HUES48 (cell line): Measurements from ENCODE around the gene KCNIP4.

Experiments used
- H3K27ac ChIP-seq: one replicate; pipeline ENCODE4 v1.7.0; 2013; ENCODE audit warnings: low read depth, low read length, inconsistent platforms
- H3K27me3 ChIP-seq: 2 replicates; pipeline ENCODE4 v1.6.1; 2013; ENCODE audit warnings: mild to moderate bottlenecking, low read length; ENCODE audit not compliant: control insufficient read depth, insufficient read depth
- H3K36me3 ChIP-seq: 2 replicates; pipeline ENCODE4 v1.6.1; 2013; ENCODE audit warnings: low read length; ENCODE audit not compliant: control insufficient read depth, insufficient read depth
- H3K4me1 ChIP-seq: 2 replicates; pipeline ENCODE4 v1.6.1; 2013; ENCODE audit warnings: mild to moderate bottlenecking, low read length; ENCODE audit not compliant: control insufficient read depth, insufficient read depth
- H3K4me3 ChIP-seq: 2 replicates; pipeline ENCODE4 v1.5.1; 2013; ENCODE audit warnings: mild to moderate bottlenecking, low read depth, low read length
- H3K9ac ChIP-seq: 2 replicates; pipeline ENCODE4 v1.6.1; 2013; ENCODE audit warnings: mild to moderate bottlenecking, low read depth, low read length, moderate library complexity
- H3K9me3 ChIP-seq: 2 replicates; pipeline ENCODE4 v1.6.1; 2013; ENCODE audit warnings: low read length; ENCODE audit not compliant: control insufficient read depth, insufficient read depth

KCNIP4 gene

DNA sequence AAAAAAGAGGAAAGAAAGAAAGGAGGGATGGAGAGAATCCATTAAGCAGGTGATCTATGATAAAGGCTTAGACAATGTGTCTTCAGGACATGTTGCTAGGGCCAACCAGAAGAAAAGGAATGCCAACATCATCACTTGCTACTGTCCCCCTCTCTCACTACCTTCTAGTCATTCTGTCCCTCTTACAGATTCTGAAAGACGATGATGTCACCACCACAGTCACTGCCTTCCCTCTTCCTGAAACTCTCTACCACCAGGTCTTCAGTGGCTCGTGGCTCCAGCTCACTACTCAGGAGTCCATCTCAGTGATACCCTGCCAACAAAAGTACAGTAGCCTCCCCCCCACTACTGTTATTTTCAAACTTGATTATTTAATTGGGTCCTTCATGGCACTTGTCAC is 64.0 kb downstream of the KCNIP4 start:
- Histone ChIP-seq H3K27me3 (no peaks in the 10 kb centered on the region), H3K9me3 (no peaks in the 10 kb centered on the region), H3K36me3 (no peaks in the 10 kb centered on the region), H3K4me1 (no peaks in the 10 kb centered on the region), H3K27ac (no peak overlapping the region), H3K4me3 (no peak overlapping the region), H3K9ac (no peak overlapping the region)

DNA sequence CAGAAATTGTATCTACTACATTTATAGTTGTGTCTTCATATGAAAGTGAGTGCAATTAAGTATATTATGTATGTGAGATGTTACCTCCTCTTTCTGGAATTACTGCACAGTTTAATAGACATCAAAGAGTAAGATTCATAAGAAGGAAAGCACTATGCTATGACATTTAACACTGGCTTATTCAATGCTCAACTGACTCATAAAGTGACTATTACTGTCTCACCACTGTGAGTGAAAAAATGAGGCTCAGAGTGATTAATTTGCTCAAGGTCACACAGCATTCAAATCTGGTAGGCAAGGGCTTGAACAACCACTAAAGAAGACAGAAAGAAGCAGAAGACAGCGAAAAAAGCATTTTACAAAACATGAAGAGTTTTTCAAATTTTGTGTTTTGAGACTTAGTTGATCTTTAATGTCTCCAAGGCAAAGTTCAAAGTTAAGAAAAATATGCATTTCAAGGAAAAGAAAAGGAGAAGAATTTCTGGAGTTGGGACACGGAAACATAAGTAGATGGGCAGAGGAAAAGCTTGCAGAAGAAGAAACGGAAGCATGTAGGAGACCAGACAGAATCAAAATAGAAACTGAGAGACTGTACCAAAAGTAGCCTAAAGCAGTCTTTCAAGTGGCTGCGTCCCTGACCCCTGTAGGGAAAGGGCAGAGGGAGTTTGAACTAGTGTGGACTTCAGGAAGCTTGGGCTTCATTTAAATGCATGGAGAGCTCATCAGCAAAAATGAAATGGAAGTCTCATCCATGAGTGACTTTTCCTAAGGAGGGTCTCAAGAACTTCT is 66.3 kb downstream of the KCNIP4 start:
- Histone ChIP-seq H3K9me3 (no peaks in the 10 kb centered on the region), H3K9ac (no peak overlapping the region), H3K27ac (no peak overlapping the region), H3K4me1 (no peaks in the 10 kb centered on the region), H3K27me3 (no peaks in the 10 kb centered on the region), H3K36me3 (no peaks in the 10 kb centered on the region), H3K4me3 (no peak overlapping the region)

DNA sequence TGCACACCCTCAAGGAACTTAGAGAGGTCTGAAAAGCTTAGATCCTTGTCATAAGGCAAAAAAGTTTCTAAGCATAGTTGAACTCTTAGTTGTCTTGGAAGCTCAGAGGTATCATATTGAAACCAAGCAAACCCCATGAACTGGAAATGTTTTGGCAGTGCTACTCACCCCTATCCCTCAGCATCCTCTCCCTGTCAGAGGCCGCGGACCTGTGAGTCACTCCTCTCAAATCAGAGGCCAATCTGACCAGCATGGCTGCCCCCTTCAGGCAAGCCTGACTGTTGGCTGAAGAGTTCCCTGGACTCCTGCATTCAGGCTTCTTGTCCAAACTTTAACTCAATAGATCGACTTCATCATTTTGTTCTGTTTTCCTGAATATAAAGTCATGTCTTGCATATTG is 69.4 kb downstream of the KCNIP4 start:
- Histone ChIP-seq H3K27me3 (no peaks in the 10 kb centered on the region), H3K9me3 (no peaks in the 10 kb centered on the region), H3K27ac (no peak overlapping the region), H3K4me1 (no peaks in the 10 kb centered on the region), H3K4me3 (no peak overlapping the region), H3K9ac (no peak overlapping the region), H3K36me3 (no peaks in the 10 kb centered on the region)

DNA sequence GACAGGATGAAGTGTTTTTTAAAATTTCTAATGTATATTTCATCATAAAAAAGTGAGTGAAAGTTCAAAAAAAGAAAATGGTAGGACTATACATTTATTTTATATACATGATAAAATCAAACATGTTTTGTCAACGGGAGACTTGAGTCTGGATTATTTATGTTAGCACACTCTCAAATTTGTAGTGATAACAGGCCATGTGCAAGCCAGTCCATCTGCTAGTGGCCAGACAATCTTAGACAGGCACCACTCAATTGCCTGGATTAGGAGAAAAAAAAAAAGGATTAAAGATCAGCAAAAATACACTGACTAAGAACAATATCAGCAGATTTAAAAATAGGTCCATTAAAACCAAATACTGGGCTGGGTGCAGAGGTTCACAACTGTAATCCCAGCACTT is 71.9 kb downstream of the KCNIP4 start:
- H3K4me1 ChIP-seq = no peaks in the 10 kb centered on the region

DNA sequence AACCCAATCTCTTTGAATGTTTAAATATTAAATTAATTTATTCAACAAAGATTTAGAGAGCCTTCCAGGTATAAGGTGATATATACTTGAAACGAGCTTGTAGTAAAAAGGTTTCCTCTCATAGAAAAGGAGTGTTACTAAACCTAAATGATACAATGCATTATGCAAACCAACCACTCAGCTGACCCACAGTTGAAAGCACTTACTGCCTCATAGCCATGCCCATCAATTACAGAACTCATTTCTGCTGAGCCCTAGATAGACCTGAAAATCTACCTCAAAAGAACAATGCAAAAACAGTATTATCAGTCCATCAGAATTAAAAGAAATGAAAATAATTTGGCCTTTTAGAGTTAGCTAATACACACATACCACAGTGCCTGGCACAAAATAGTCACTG is 75.4 kb downstream of the KCNIP4 start:
- Histone ChIP-seq H3K9me3 (no peaks in the 10 kb centered on the region), H3K4me3 (no peak overlapping the region), H3K27ac (no peak overlapping the region), H3K36me3 (no peaks in the 10 kb centered on the region), H3K4me1 (peaks cover 8% of the 10 kb centered on the region; the same call in 1 of the 2 replicates), H3K27me3 (no peaks in the 10 kb centered on the region), H3K9ac (no peak overlapping the region)

More for the DNA sequence above, 71.9 kb downstream of the KCNIP4 start:
- H3K27me3 ChIP-seq = no peaks in the 10 kb centered on the region
- H3K9me3 ChIP-seq = no peaks in the 10 kb centered on the region
- no peaks in the 10 kb centered on the region for H3K36me3 ChIP-seq
- H3K27ac ChIP-seq = no peak overlapping the region
- H3K9ac ChIP-seq = no peak overlapping the region
- H3K4me3 ChIP-seq = no peak overlapping the region

DNA sequence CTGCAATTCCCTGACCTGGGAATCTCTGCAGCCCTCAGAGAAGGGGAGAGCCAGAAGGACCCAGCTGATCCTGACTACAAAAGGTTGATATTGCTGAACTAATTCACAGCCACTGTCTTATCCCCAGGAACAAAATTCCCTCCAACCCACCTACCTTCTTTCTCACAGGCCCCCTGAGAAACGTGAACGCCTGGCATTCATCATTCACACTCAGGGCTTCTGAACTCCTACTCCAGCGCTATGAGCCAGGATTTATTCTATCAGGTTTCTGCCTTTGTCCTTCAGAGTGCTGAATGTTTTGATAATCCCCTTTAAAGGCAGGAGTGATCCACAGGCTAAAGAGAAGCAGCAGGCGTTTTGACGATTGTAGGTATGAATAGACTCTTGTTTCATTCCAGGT is 76.5 kb downstream of the KCNIP4 start:
- H3K36me3 ChIP-seq = no peaks in the 10 kb centered on the region
- no peak overlapping the region for H3K27ac ChIP-seq
- H3K4me3 ChIP-seq = no peak overlapping the region
- H3K4me1 ChIP-seq = peaks cover 8% of the 10 kb centered on the region; the same call in 1 of the 2 replicates
- no peaks in the 10 kb centered on the region for H3K27me3 ChIP-seq
- H3K9ac ChIP-seq = no peak overlapping the region
- no peaks in the 10 kb centered on the region for H3K9me3 ChIP-seq

DNA sequence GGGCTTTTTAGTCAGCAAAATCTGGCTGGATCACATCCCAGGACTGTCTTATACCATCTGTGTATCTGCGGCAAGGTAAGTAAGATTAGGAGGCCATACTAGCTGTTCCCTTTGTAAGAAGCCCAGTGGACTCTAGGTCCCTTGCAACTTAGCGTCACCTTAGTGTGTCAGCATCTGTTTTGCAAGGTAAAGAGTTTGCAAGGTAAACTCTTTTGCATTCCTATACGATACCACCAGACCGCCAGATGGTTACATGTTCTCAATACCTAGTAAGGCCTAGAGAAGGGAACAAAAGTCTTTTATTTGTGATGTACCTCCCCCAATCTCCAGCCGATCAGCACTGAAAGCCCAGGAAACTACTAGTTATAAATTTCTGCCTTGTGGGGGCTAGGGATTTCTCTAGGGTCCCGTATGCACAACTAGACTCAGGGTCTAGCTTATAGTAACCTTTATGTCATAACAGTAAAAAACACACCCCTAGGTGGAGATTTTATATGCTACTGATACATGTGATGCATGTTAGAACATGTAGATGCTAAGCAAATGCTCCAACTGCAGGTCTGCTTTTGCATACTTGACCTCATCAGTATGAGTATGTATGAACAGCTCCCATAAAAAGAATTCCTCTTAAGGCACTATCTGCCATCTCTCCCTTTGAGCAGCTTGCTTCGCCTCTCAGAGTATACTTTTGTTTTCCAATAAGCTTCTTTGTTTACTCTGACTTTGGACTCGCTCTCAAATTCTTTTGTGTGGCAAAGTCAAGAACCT is 78.4 kb downstream of the KCNIP4 start:
- no peaks in the 10 kb centered on the region for H3K36me3 ChIP-seq
- no peak overlapping the region for H3K27ac ChIP-seq
- no peak overlapping the region for H3K9ac ChIP-seq
- H3K27me3 ChIP-seq = no peaks in the 10 kb centered on the region
- no peaks in the 10 kb centered on the region for H3K9me3 ChIP-seq
- peaks cover 8% of the 10 kb centered on the region; the same call in 1 of the 2 replicates for H3K4me1 ChIP-seq
- H3K4me3 ChIP-seq = no peak overlapping the region

DNA sequence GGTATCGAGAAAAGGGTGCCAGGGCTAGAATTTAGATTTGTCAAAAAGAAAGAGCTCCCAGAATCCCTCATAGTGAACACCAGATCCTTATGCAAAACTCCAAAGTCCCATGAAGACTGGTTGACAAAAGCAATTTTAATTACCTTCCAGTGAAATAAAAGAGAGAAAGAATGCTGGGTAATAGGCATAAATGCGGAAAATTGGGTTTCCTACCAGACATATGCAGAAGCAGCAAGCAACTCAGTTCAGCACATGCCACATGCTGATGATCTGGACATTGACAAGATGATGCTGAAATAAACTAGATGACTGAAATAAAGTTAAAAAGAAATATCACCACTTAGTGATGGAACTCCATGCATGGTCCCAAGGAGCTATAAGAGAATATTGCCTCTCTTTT is 83.9 kb downstream of the KCNIP4 start:
- Histone ChIP-seq H3K4me3 (no peak overlapping the region), H3K4me1 (no peaks in the 10 kb centered on the region; the same call in 1 of the 2 replicates), H3K27me3 (no peaks in the 10 kb centered on the region), H3K36me3 (no peaks in the 10 kb centered on the region), H3K9me3 (no peaks in the 10 kb centered on the region), H3K9ac (no peak overlapping the region), H3K27ac (no peak overlapping the region)

DNA sequence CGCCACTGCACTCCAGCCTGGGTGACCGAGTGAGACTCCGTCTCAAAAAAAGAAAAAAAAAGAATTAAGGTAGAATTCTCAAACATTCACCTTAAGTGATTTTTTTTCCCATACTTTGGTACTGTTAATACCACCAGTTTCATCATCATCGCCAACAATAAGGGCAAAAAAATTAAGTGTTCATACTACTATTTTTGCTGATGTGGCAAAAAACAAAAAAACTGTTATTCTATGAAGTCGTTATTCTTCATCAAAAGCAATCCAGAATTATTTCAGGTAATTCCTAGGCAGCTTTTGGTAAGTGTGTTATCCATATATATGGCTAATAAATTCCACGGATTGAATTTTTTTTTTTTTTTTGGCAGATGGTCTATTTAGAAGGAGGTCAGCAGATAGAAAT is 85.7 kb downstream of the KCNIP4 start:
- H3K4me1 ChIP-seq = no peaks in the 10 kb centered on the region; the same call in 1 of the 2 replicates
- no peaks in the 10 kb centered on the region for H3K9me3 ChIP-seq
- H3K27me3 ChIP-seq = no peaks in the 10 kb centered on the region

DNA sequence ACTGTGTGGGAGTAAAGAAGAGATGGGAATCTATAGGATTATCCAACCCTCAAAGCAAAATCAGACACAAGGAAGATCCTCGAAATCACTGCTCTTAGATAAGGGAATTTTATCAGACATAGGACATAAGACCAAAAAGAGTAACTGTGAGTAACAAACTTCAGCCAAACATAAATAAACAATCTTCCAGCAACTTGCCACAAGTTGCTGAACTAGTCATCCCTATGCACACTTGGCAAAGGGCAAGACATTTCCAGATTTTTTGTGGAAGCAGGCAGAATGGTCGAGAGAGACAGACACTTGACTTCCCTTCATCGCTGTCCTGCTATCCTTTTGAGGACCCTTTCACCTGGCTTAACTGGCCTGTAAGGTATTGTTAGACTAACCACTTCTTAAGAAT is 89.6 kb downstream of the KCNIP4 start:
- H3K4me1 ChIP-seq = no peaks in the 10 kb centered on the region
- H3K4me3 ChIP-seq = no peak overlapping the region
- H3K9me3 ChIP-seq = peaks cover 11% of the 10 kb centered on the region; the same call in 1 of the 2 replicates
- H3K27ac ChIP-seq = no peak overlapping the region
- no peaks in the 10 kb centered on the region for H3K27me3 ChIP-seq
- H3K9ac ChIP-seq = no peak overlapping the region
- no peaks in the 10 kb centered on the region for H3K36me3 ChIP-seq

More for the DNA sequence above, 85.7 kb downstream of the KCNIP4 start:
- H3K4me3 ChIP-seq = no peak overlapping the region
- no peak overlapping the region for H3K9ac ChIP-seq
- no peak overlapping the region for H3K27ac ChIP-seq
- no peaks in the 10 kb centered on the region for H3K36me3 ChIP-seq

DNA sequence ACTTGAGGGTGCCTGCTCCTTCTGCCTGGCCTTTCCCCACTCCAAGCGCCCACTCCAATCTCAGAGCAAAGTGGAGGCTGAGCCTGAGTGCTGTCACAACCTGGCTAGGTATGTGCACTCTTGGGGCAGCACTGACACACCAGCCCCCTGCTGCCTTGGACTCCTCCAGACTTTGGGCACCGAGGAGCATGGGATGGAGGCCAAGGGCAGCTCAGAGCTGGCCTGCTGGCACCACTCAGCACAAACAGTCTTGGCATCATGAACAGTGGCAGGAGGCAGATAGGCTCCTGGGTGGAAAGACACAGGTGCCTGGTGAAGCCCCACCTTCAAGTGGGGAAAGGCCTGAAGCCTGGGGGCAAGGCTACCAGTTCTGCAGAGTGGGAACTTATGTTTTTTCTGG is 91.8 kb downstream of the KCNIP4 start:
- H3K9ac ChIP-seq = no peak overlapping the region
- no peak overlapping the region for H3K27ac ChIP-seq
- H3K36me3 ChIP-seq = no peaks in the 10 kb centered on the region
- H3K4me1 ChIP-seq = no peaks in the 10 kb centered on the region
- peaks cover 11% of the 10 kb centered on the region; the same call in 1 of the 2 replicates for H3K9me3 ChIP-seq
- no peak overlapping the region for H3K4me3 ChIP-seq
- no peaks in the 10 kb centered on the region for H3K27me3 ChIP-seq
